Measurements from ENCODE around the gene RTKN. TPM values are rescaled to one million over a fixed set of nuclear protein-coding genes. Genes with fewer than 3 reads are reported as not detected.

RTKN gene
- total and polyA plus RNA-seq, 9 of the 15 experiments (the other 6 are each of a cell fraction or from before 2014, with no cell fraction given): 0.14 to 6.9 (median 3.6) TPM

GRCh38 chr2:74379851-74380789, 61.6 kb downstream of the RTKN start, which contains the start of gene DCTN1 (continued):
- TF ChIP-seq JUN (IDR thresholded peaks at IDR 0.05; ENCODE audit: borderline replicate concordance, low read depth, low read length) (no peak), JUN (CRISPR knock-in tag; IDR thresholded peaks at IDR 0.05; ENCODE audit: borderline replicate concordance) (no peak), MNT (conservative IDR thresholded peaks at IDR 0.05) (peak; percentile 44 to 49; a peak in 1 of 4 replicates), HMGN3 (IDR thresholded peaks at IDR 0.05; ENCODE audit: borderline replicate concordance, extremely low read depth, insufficient read length, low read depth, low read length) (no peak), BRD9 (IDR thresholded peaks at IDR 0.05; ENCODE audit: low read depth, partially characterized antibody) (no peak), SIRT6 (IDR thresholded peaks at IDR 0.05; ENCODE audit: low read depth, low read length) (no peak)

- Histone ChIP-seq H4K20me1 (replicated peaks; ENCODE audit: control insufficient read depth, insufficient read depth, low read length) (no peaks in the 10 kb centered on the region; the same call in none of the 2 replicates), H3K9ac (ENCODE audit: insufficient read depth in 1 of 2, low read depth in 2 of 2, low read length in 2 of 2) (no peak overlapping the region), H3K27ac (ENCODE audit: extremely low read depth, low read depth, low read length) (no peak overlapping the region), H3K9me3 (replicated peaks; ENCODE audit: control insufficient read depth, insufficient read depth, low read depth, low read length) (no peaks in the 10 kb centered on the region), H3K27me3 (ENCODE audit: control insufficient read depth in 2 of 2, insufficient read depth in 2 of 2, low read length in 2 of 2) (no peaks in the 10 kb centered on the region), H3K4me3 (no peak overlapping the region), H3K4me2 (ENCODE audit: insufficient read depth, low read length) (no peak overlapping the region), H3K9me1 (ENCODE audit: control insufficient read depth, insufficient read depth, low read length) (no peaks in the 10 kb centered on the region), H2AFZ (ENCODE audit: low read depth, low read length) (no peak overlapping the region), H3K4me1 (replicated peaks in 1 of 2; ENCODE audit: control insufficient read depth in 2 of 2, insufficient read depth in 2 of 2, low read length in 2 of 2) (peaks cover 11 to 18% of the 10 kb centered on the region in 2 experiments; a peak in 4 of 5 replicates), H3K79me2 (ENCODE audit: control insufficient read depth, insufficient read depth, low read length) (peaks cover 10% of the 10 kb centered on the region; the same call in 2 of the 3 replicates), H3K36me3 (ENCODE audit: control insufficient read depth, insufficient read depth, low read length) (peaks cover 12% of the 10 kb centered on the region; the same call in 2 of the 3 replicates)
- ATAC-seq (no peak), DNase-seq (ENCODE audit: extremely low read depth in 1 of 4, low spot score in 3 of 4) (no peak), FAIRE-seq (no peak)
- intact Hi-C loops (cut with micrococcal nuclease) (no loop called here), in situ Hi-C loops (cut with MboI) (no loop called here)
- WGBS (ENCODE audit: insufficient coverage, low coverage, missing lambda C conversion rate): 81% methylated on average over 10 of the region's 10 CpGs
- ChIA-PET POLR2A (no interaction called here), CTCF (ENCODE audit: low intra/inter-chr PET ratio) (no interaction called here)
- no TSS peak for BruUV-seq (replicated peaks)
- TF ChIP-seq MBD2 (IDR thresholded peaks at IDR 0.05; ENCODE audit: borderline replicate concordance, low read depth) (no peak), RBM17 (IDR thresholded peaks at IDR 0.05; ENCODE audit: borderline replicate concordance, low read depth, low read length) (no peak), ETS1 (conservative IDR thresholded peaks at IDR 0.05; ENCODE audit: control insufficient read depth, low read depth, low read length) (no peak), HINFP (tag; conservative IDR thresholded peaks at IDR 0.05; ENCODE audit: low read depth) (no peak), SMARCA4 (IDR thresholded peaks at IDR 0.05) (no peak), ZNF121 (CRISPR knock-in tag; conservative IDR thresholded peaks at IDR 0.05) (no peak), TAF1 (IDR thresholded peaks at IDR 0.05; ENCODE audit: control insufficient read depth, extremely low read depth, insufficient read depth, low read length, severe bottlenecking) (no peak), NFE2 (IDR thresholded peaks at IDR 0.05; ENCODE audit: low read depth) (no peak)
These were observed 63.7 kb downstream of the RTKN start for GRCh38 chr2:74378007-74378406.

All from K562 (cell line).